ENCODE results near the gene HECTD1.
"Not testable (repeated sequence)": the region's sequence is repeated elsewhere in the genome, so short reads cannot be mapped to it uniquely, and the experiment has no call there.

Gene HECTD1
- total RNA-seq, result 296 to 368 reads per million in 2 experiments

GRCh38 chr14:31207755-31208545, at the start of gene HECTD1:
HECTD1 (minus strand) TSS chr14:31207793; CDS start chr14:31205936, 1,857 bp downstream.
- peak; percentile 78 for DNase-seq (ENCODE audit: low read depth)

GRCh38 chr14:31257244-31257553, 49.6 kb upstream of the HECTD1 start:
- no peak for DNase-seq (ENCODE audit: low read depth)

- no peak for DNase-seq (ENCODE audit: low read depth)
These were observed 49.1 kb upstream of the HECTD1 start for GRCh38 chr14:31256534-31257243.

- DNase-seq (ENCODE audit: low read depth), result not testable (repeated sequence)
These were observed 48.3 kb upstream of the HECTD1 start for GRCh38 chr14:31255918-31256317.

GRCh38 chr14:31255286-31255685, 47.7 kb upstream of the HECTD1 start:
- DNase-seq (ENCODE audit: low read depth), result no peak

- no peak for DNase-seq (ENCODE audit: low read depth)
These were observed 46.3 kb upstream of the HECTD1 start for GRCh38 chr14:31253746-31254471.

GRCh38 chr14:31252865-31253264, 45.3 kb upstream of the HECTD1 start:
- DNase-seq (ENCODE audit: low read depth), result no peak

- DNase-seq (ENCODE audit: low read depth), result no peak
These were observed 43.7 kb upstream of the HECTD1 start for GRCh38 chr14:31251028-31251958.

- no peak for DNase-seq (ENCODE audit: low read depth)
These were observed 37.0 kb upstream of the HECTD1 start for GRCh38 chr14:31244626-31245025.

- DNase-seq (ENCODE audit: low read depth), result no peak
These were observed 36.3 kb upstream of the HECTD1 start for GRCh38 chr14:31243860-31244259.

GRCh38 chr14:31242161-31242940, 34.8 kb upstream of the HECTD1 start:
- DNase-seq (ENCODE audit: low read depth), result not testable (repeated sequence)

- no peak for DNase-seq (ENCODE audit: low read depth)
These were observed 34.0 kb upstream of the HECTD1 start for GRCh38 chr14:31241450-31242114.

- DNase-seq (ENCODE audit: low read depth), result no peak
These were observed 32.1 kb upstream of the HECTD1 start for GRCh38 chr14:31239741-31240140.

GRCh38 chr14:31235462-31235861, 27.9 kb upstream of the HECTD1 start:
- no peak for DNase-seq (ENCODE audit: low read depth)

- DNase-seq (ENCODE audit: low read depth), result no peak
These were observed 24.5 kb upstream of the HECTD1 start for GRCh38 chr14:31232081-31232480.

- DNase-seq (ENCODE audit: low read depth), result not testable (repeated sequence)
These were observed 23.7 kb upstream of the HECTD1 start for GRCh38 chr14:31231272-31231671.

GRCh38 chr14:31230573-31230958, 23.0 kb upstream of the HECTD1 start:
- DNase-seq (ENCODE audit: low read depth), result no peak

GRCh38 chr14:31229638-31230572, 22.3 kb upstream of the HECTD1 start:
- no peak for DNase-seq (ENCODE audit: low read depth)

- no peak for DNase-seq (ENCODE audit: low read depth)
These were observed 21.4 kb upstream of the HECTD1 start for GRCh38 chr14:31229009-31229408.

All from T follicular helper cell (primary cell).